IPS-20b (cell line): ENCODE data around the gene OR51G2.

Source experiments
- H3K27ac ChIP-seq: one replicate; pipeline ENCODE4 v1.5.1; 2013; ENCODE audit warnings: low read length
- H3K27me3 ChIP-seq: 2 replicates; pipeline ENCODE4 v1.6.1; 2013; ENCODE audit warnings: mild to moderate bottlenecking, low read length, inconsistent platforms; ENCODE audit not compliant: insufficient read depth
- H3K36me3 ChIP-seq: 2 replicates; pipeline ENCODE4 v1.6.1; 2013; ENCODE audit warnings: low read depth, mild to moderate bottlenecking, inconsistent platforms, low read length, moderate library complexity; ENCODE audit not compliant: insufficient read depth
- H3K4me1 ChIP-seq: 2 replicates; pipeline ENCODE4 v1.6.1; 2013; ENCODE audit warnings: mild to moderate bottlenecking, control low read depth, inconsistent platforms, low read length, moderate library complexity; ENCODE audit not compliant: insufficient read depth
- H3K4me3 ChIP-seq: 2 replicates; pipeline ENCODE4 v1.5.1; 2013; ENCODE audit warnings: mild to moderate bottlenecking, low read length, inconsistent platforms
- H3K9ac ChIP-seq: 2 replicates; pipeline ENCODE4 v1.6.1; 2013; ENCODE audit warnings: low read depth, mild to moderate bottlenecking, inconsistent platforms, low read length, moderate library complexity
- H3K9me3 ChIP-seq: 2 replicates; pipeline ENCODE4 v1.6.1; 2013; ENCODE audit warnings: mild to moderate bottlenecking, low read depth, low read length, inconsistent platforms; ENCODE audit not compliant: insufficient read depth

Gene OR51G2

GRCh38 chr11:4916581-4916980 lies 2.6 kb downstream of the OR51G2 start:
- Histone ChIP-seq H3K27ac (no peak overlapping the region), H3K36me3 (no peaks in the 10 kb centered on the region), H3K9me3 (no peaks in the 10 kb centered on the region), H3K27me3 (no peaks in the 10 kb centered on the region), H3K4me3 (no peak overlapping the region), H3K4me1 (no peaks in the 10 kb centered on the region), H3K9ac (no peak overlapping the region)

DNA sequence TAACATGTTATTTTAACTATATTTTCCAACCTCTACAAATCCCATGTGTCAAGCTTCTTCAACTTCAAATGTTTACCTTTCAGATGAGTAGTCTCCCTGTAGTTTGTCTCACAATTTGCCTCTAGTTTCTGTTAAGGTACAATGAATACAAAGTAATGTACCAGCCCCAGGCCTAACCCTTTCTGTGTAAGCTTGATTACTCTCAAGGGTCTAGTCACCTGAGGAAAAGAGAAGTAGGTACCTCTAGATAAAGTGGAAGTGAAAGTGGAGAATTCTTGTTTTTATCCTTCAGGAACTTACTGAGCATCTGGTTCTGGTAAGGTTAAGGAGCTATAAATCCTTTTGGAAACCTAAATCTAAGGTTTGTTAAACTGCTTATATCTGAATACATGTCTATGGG lies 15.7 kb downstream of the OR51G2 start, which contains the start of gene OR51A7:
TSS of gene OR51A7 (plus strand) at position 300 of the 400 bp plus-strand sequence. CDS start 3,587 bp downstream, outside the sequence.
- no peaks in the 10 kb centered on the region for H3K36me3 ChIP-seq
- H3K4me3 ChIP-seq, result no peak within 1 kb of the TSS
- H3K4me1 ChIP-seq, result no peaks in the 10 kb centered on the region
- H3K27me3 ChIP-seq, result no peaks in the 10 kb centered on the region
- H3K27ac ChIP-seq, result no peak within 1 kb of the TSS
- H3K9me3 ChIP-seq, result no peaks in the 10 kb centered on the region
- H3K9ac ChIP-seq, result no peak within 1 kb of the TSS

- Histone ChIP-seq H3K4me1 (no peaks in the 10 kb centered on the region), H3K4me3 (no peak overlapping the region), H3K9me3 (no peaks in the 10 kb centered on the region), H3K27me3 (no peaks in the 10 kb centered on the region), H3K36me3 (no peaks in the 10 kb centered on the region), H3K9ac (no peak overlapping the region), H3K27ac (no peak overlapping the region)
Measured at GRCh38 chr11:4891996-4892640, 27.0 kb downstream of the OR51G2 start.

DNA sequence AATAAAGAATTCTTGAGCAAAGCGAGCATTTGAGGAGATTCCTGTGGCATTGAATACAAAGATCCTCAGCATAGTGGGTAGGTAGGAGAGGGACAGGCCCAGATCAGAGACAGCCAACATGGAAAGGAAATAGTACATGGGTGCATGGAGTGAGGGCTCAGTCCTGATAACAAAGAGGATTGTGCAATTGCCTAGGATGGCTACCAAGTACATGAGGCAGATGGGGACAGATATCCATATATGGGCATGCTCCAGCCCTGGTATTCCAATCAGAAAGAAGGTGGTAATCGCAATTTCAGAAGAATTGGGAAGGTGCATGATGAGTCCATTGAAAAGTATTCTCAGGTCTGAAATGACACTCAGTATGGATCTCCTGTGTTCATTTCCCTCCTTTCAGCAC lies 28.9 kb downstream of the OR51G2 start:
- no peak overlapping the region for H3K27ac ChIP-seq
- no peaks in the 10 kb centered on the region for H3K4me1 ChIP-seq
- H3K4me3 ChIP-seq, result no peak overlapping the region
- H3K9me3 ChIP-seq, result no peaks in the 10 kb centered on the region
- H3K36me3 ChIP-seq, result no peaks in the 10 kb centered on the region
- H3K9ac ChIP-seq, result no peak overlapping the region
- no peaks in the 10 kb centered on the region for H3K27me3 ChIP-seq

DNA sequence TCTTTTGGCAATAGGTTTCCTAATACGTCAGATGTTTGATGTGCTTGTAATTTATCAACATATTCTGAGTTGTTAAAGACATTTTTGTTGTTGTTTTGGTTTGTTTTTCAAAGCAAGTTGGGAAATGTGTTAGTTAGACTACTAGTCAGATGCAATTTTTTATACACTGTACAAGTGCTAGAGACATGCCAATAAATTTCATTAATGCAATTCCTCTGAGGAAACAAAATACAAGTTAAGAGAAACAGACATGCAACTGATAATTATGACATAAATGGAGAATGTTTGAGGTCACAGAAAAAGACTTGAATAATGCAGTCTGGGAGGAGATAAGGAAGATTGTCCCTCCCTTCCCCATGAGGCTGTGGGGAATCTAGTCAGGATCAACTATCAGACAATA lies 31.6 kb downstream of the OR51G2 start:
- Histone ChIP-seq H3K4me3 (no peak overlapping the region), H3K9ac (no peak overlapping the region), H3K9me3 (no peaks in the 10 kb centered on the region), H3K27ac (no peak overlapping the region), H3K4me1 (no peaks in the 10 kb centered on the region), H3K36me3 (no peaks in the 10 kb centered on the region), H3K27me3 (no peaks in the 10 kb centered on the region)

DNA sequence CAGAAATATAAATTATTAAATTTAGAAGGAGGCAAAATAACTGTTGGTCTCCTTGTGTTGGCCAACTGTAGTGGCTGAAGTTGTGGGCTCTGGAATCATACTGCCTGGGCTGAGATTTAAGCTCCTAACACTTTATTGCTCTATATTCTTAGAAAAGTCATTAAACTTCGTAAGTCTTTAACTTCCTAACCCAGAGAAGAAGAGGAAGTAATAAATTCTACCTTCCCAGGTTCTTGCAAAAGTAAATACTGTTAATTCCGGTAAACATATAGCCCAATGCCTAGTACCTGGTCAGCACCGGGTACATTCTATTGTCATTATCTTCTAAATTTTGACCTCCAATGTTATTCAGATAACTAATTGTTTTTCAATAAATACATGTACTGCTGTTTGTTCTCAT lies 33.0 kb downstream of the OR51G2 start:
- H3K9ac ChIP-seq, result no peak overlapping the region
- H3K4me1 ChIP-seq, result no peaks in the 10 kb centered on the region
- no peak overlapping the region for H3K27ac ChIP-seq
- H3K9me3 ChIP-seq, result no peaks in the 10 kb centered on the region
- H3K27me3 ChIP-seq, result no peaks in the 10 kb centered on the region
- no peak overlapping the region for H3K4me3 ChIP-seq
- H3K36me3 ChIP-seq, result no peaks in the 10 kb centered on the region

GRCh38 chr11:4884361-4884760 lies 34.8 kb downstream of the OR51G2 start:
- H3K27me3 ChIP-seq, result no peaks in the 10 kb centered on the region
- no peaks in the 10 kb centered on the region for H3K4me1 ChIP-seq
- H3K9me3 ChIP-seq, result no peaks in the 10 kb centered on the region
- no peaks in the 10 kb centered on the region for H3K36me3 ChIP-seq
- H3K9ac ChIP-seq, result no peak overlapping the region
- no peak overlapping the region for H3K27ac ChIP-seq
- H3K4me3 ChIP-seq, result no peak overlapping the region

- Histone ChIP-seq H3K9ac (no peak overlapping the region), H3K4me1 (no peaks in the 10 kb centered on the region), H3K36me3 (no peaks in the 10 kb centered on the region), H3K4me3 (no peak overlapping the region), H3K9me3 (no peaks in the 10 kb centered on the region), H3K27me3 (no peaks in the 10 kb centered on the region), H3K27ac (no peak overlapping the region)
Measured at GRCh38 chr11:4882543-4882942, 36.6 kb downstream of the OR51G2 start.

DNA sequence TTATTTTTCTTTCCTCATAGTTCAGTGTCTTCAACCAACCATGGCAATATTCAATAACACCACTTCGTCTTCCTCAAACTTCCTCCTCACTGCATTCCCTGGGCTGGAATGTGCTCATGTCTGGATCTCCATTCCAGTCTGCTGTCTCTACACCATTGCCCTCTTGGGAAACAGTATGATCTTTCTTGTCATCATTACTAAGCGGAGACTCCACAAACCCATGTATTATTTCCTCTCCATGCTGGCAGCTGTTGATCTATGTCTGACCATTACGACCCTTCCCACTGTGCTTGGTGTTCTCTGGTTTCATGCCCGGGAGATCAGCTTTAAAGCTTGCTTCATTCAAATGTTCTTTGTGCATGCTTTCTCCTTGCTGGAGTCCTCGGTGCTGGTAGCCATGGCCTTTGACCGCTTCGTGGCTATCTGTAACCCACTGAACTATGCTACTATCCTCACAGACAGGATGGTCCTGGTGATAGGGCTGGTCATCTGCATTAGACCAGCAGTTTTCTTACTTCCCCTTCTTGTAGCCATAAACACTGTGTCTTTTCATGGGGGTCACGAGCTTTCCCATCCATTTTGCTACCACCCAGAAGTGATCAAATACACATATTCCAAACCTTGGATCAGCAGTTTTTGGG lies 37.2 kb downstream of the OR51G2 start, which contains the start of gene OR51T1:
TSS of gene OR51T1 (plus strand) at position 41 of the 641 bp plus-strand sequence. CDS start at position 41, 0 bp downstream.
- H3K36me3 ChIP-seq, result no peaks in the 10 kb centered on the region
- no peaks in the 10 kb centered on the region for H3K27me3 ChIP-seq
- H3K4me1 ChIP-seq, result no peaks in the 10 kb centered on the region
- no peak within 1 kb of the TSS for H3K4me3 ChIP-seq
- no peaks in the 10 kb centered on the region for H3K9me3 ChIP-seq
- no peak within 1 kb of the TSS for H3K9ac ChIP-seq
- H3K27ac ChIP-seq, result no peak within 1 kb of the TSS

- no peaks in the 10 kb centered on the region for H3K4me1 ChIP-seq
Measured at GRCh38 chr11:4881188-4881587, 38.0 kb downstream of the OR51G2 start.

DNA sequence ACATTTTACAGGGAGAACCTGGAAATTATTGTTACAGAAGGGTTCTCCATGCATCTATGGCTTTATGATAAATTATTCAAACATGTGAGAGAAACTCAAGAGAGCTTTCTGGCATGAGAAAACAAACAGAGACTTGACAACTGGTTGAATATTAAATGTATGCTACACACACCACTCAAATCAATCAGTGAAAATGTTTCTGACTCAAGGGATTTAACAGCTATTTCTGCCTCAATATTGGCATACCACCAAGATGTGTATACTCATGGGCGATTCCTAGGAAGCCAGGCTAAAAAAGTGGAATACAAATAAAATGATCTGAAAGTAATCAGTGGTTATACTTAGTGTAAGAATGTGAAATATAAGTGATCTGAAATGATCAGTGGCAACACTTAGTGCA lies 53.3 kb downstream of the OR51G2 start:
- Histone ChIP-seq H3K9me3 (peaks cover 5% of the 10 kb centered on the region; the same call in 1 of the 2 replicates), H3K36me3 (no peaks in the 10 kb centered on the region), H3K9ac (no peak overlapping the region), H3K27me3 (no peaks in the 10 kb centered on the region), H3K4me3 (no peak overlapping the region), H3K27ac (no peak overlapping the region), H3K4me1 (peaks cover 21% of the 10 kb centered on the region)

More at GRCh38 chr11:4881188-4881587, 38.0 kb downstream of the OR51G2 start:
- Histone ChIP-seq H3K36me3 (no peaks in the 10 kb centered on the region), H3K27ac (no peak overlapping the region), H3K27me3 (no peaks in the 10 kb centered on the region), H3K4me3 (no peak overlapping the region), H3K9me3 (no peaks in the 10 kb centered on the region), H3K9ac (no peak overlapping the region)

DNA sequence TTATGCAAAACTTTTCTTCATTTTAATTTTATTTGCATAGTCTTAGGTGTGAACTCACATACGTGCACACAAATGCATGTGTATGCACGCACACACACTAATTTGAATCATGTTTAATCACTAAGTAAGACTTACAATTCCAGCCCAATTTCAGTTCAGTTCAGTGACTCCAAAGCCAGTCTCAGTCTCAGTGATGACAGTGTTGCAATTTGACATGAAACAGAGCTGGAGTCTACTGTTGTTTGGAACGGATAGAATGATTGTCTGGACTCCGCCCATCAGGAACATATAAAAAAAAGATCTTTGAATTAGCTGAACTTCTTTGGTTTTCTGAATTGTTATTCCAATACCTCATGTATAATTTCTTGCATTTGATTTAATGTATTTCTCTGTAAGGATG lies 55.3 kb downstream of the OR51G2 start:
- Histone ChIP-seq H3K4me3 (no peak overlapping the region), H3K27ac (no peak overlapping the region), H3K9me3 (peaks cover 5% of the 10 kb centered on the region; the same call in 1 of the 2 replicates), H3K36me3 (no peaks in the 10 kb centered on the region), H3K27me3 (no peaks in the 10 kb centered on the region), H3K9ac (no peak overlapping the region), H3K4me1 (peaks cover 21% of the 10 kb centered on the region)
